ENCODE measurements around the gene CCR2.
"Not testable (repeated sequence)": the region's sequence is repeated elsewhere in the genome, so short reads cannot be mapped to it uniquely, and the experiment has no call there.

Gene CCR2

GRCh38 chr3:46402902-46403301, 49.0 kb downstream of the CCR2 start:
- not testable (repeated sequence) for H3K27ac Mint-ChIP-seq (ENCODE audit: low read depth); H3K36me3 Mint-ChIP-seq (ENCODE audit: insufficient read depth); ATAC-seq (replicated peaks; ENCODE audit: extremely low read depth, poor library complexity, severe bottlenecking); H3K4me3 Mint-ChIP-seq; H3K27me3 Mint-ChIP-seq; H3K9me3 Mint-ChIP-seq; DNase-seq (ENCODE audit: low spot score in 2 of 2)
- H3K4me1 Mint-ChIP-seq, result peaks cover 14% of the 10 kb centered on the region

- Mint-ChIP-seq H3K4me1 (peaks cover 27% of the 10 kb centered on the region), H3K27me3 (no peaks in the 10 kb centered on the region), H3K27ac (ENCODE audit: low read depth) (peak overlapping the region; percentile 99), H3K9me3 (no peaks in the 10 kb centered on the region), H3K4me3 (no peak overlapping the region), H3K36me3 (ENCODE audit: insufficient read depth) (peaks cover 2% of the 10 kb centered on the region)
- DNase-seq (ENCODE audit: low spot score in 2 of 2) (no peak), ATAC-seq (replicated peaks; ENCODE audit: extremely low read depth, poor library complexity, severe bottlenecking) (no peak)
These were observed 51.5 kb downstream of the CCR2 start for GRCh38 chr3:46405301-46406019.

- DNase-seq (ENCODE audit: low spot score in 2 of 2) (no peak), ATAC-seq (replicated peaks; ENCODE audit: extremely low read depth, poor library complexity, severe bottlenecking) (no peak)
- peaks cover 2% of the 10 kb centered on the region for H3K36me3 Mint-ChIP-seq (ENCODE audit: insufficient read depth)
- H3K4me3 Mint-ChIP-seq, result no peak overlapping the region
- H3K27me3 Mint-ChIP-seq, result no peaks in the 10 kb centered on the region
- H3K9me3 Mint-ChIP-seq, result no peaks in the 10 kb centered on the region
- peaks cover 27% of the 10 kb centered on the region for H3K4me1 Mint-ChIP-seq
- H3K27ac Mint-ChIP-seq (ENCODE audit: low read depth), result peak overlapping the region; percentile 99
These were observed 52.5 kb downstream of the CCR2 start for GRCh38 chr3:46406443-46406787.

GRCh38 chr3:46406788-46407611, 53.1 kb downstream of the CCR2 start, which contains the start of the genes CCR5AS and CCRL2:
Gene CCR5AS, minus strand, starts transcription at chr3:46407066.
Gene CCRL2, plus strand, starts transcription at chr3:46407259. Its CDS starts 821 bp downstream, at chr3:46408080.
- no peaks in the 10 kb centered on the region for H3K27me3 Mint-ChIP-seq
- peaks cover 2% of the 10 kb centered on the region for H3K36me3 Mint-ChIP-seq (ENCODE audit: insufficient read depth)
- peaks cover 27% of the 10 kb centered on the region for H3K4me1 Mint-ChIP-seq
- peak within 1 kb of the TSS; percentile 99 for H3K27ac Mint-ChIP-seq (ENCODE audit: low read depth)
- ATAC-seq (replicated peaks; ENCODE audit: extremely low read depth, poor library complexity, severe bottlenecking), result peak; percentile 91
- DNase-seq (ENCODE audit: low spot score in 2 of 2), result peak; percentile 19 to 47
- peak within 1 kb of the TSS; percentile 86 for H3K4me3 Mint-ChIP-seq
- no peaks in the 10 kb centered on the region for H3K9me3 Mint-ChIP-seq

- DNase-seq (ENCODE audit: low spot score in 2 of 2), result no peak
- no peaks in the 10 kb centered on the region for H3K27me3 Mint-ChIP-seq
- no peak for ATAC-seq (replicated peaks; ENCODE audit: extremely low read depth, poor library complexity, severe bottlenecking)
- peaks cover 27% of the 10 kb centered on the region for H3K4me1 Mint-ChIP-seq
- H3K27ac Mint-ChIP-seq (ENCODE audit: low read depth), result peak overlapping the region; percentile 99
- H3K36me3 Mint-ChIP-seq (ENCODE audit: insufficient read depth), result peaks cover 2% of the 10 kb centered on the region
- peak overlapping the region; percentile 86 for H3K4me3 Mint-ChIP-seq
- no peaks in the 10 kb centered on the region for H3K9me3 Mint-ChIP-seq
These were observed 54.1 kb downstream of the CCR2 start for GRCh38 chr3:46407970-46408369.

GRCh38 chr3:46408853-46409252, 54.9 kb downstream of the CCR2 start:
- ATAC-seq (replicated peaks; ENCODE audit: extremely low read depth, poor library complexity, severe bottlenecking) (no peak), DNase-seq (ENCODE audit: low spot score in 2 of 2) (no peak)
- Mint-ChIP-seq H3K36me3 (ENCODE audit: insufficient read depth) (peaks cover 2% of the 10 kb centered on the region), H3K27me3 (no peaks in the 10 kb centered on the region), H3K4me1 (peaks cover 27% of the 10 kb centered on the region), H3K9me3 (no peaks in the 10 kb centered on the region), H3K27ac (ENCODE audit: low read depth) (no peak overlapping the region), H3K4me3 (no peak overlapping the region)

GRCh38 chr3:46409739-46410489, 56.0 kb downstream of the CCR2 start:
- Mint-ChIP-seq H3K27ac (ENCODE audit: low read depth) (peak overlapping the region; percentile 32), H3K9me3 (no peaks in the 10 kb centered on the region), H3K4me3 (no peak overlapping the region), H3K4me1 (peaks cover 27% of the 10 kb centered on the region), H3K27me3 (no peaks in the 10 kb centered on the region), H3K36me3 (ENCODE audit: insufficient read depth) (no peaks in the 10 kb centered on the region)
- DNase-seq (ENCODE audit: low spot score in 2 of 2) (no peak), ATAC-seq (replicated peaks; ENCODE audit: extremely low read depth, poor library complexity, severe bottlenecking) (no peak)
